ENCODE measurements around the gene REC8. TPM values are rescaled to one million over a fixed set of nuclear protein-coding genes. Genes with fewer than 3 reads are reported as not detected.

The REC8 gene, protein sequence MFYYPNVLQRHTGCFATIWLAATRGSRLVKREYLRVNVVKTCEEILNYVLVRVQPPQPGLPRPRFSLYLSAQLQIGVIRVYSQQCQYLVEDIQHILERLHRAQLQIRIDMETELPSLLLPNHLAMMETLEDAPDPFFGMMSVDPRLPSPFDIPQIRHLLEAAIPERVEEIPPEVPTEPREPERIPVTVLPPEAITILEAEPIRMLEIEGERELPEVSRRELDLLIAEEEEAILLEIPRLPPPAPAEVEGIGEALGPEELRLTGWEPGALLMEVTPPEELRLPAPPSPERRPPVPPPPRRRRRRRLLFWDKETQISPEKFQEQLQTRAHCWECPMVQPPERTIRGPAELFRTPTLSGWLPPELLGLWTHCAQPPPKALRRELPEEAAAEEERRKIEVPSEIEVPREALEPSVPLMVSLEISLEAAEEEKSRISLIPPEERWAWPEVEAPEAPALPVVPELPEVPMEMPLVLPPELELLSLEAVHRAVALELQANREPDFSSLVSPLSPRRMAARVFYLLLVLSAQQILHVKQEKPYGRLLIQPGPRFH
- 0.25 and 1.1 TPM in 2 replicates for total RNA-seq

DNA sequence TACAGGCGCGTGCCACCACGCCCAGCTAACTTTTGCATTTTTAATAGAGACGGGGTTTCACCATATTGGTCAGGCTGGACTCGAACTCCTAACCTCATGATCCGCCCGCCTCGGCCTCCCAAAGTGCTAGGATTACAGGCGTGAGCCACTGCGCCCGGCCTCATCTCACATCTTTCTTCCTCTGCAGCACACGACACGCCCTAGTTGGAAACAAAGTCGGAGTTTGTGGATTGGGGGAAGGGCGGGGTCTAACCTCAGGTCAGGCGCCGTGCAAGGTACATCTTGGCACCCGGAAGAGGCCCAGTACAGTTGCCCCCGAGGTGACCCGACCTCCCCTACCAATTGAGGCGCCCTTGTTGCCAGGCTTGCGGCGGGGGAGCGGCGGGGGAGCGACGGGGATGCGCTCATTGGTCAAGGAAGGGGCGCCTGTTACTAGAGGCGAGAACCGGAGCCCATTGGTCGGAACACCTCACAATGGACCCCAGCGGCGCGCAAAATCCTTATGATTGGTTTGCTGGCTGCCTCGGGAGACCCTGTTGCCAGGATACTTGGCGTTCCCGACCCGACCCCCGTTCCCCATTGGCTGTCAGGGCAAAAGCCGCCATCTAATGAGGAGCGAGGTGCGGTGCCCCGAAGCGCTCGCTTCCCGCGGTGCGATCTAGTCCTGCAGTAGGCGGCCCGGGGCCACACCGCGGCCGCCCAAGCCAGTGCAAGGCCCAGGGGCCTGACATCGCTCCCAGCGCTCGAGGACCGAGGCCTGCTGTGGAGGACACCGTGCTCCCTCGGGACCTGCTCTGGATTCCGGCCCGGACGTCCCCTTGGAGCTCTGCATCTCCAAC, at the start of gene REC8:
TSS of gene REC8 (plus strand) at position 659 of the 839 bp plus-strand sequence. CDS start 473 bp downstream, outside the sequence.

DNA sequence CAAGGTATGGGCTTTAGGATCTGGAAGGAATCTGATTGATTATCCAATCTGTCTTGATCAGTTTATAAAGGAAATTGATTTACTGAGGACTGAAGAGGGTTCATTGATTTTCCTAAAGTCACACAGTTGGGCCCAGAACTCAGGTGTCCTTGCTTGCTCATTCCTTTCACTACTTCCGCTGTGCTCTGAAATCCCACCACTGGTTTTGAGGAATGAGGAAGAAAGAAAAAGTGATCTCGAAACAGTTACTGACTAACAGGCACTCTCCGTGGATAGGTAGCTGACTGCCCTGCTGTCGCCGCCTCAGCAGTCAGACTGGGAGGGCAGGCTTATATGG, 41.5 kb upstream of the REC8 start, which contains the start of gene FITM1:
TSS of gene FITM1 (plus strand) at position 280 of the 337 bp plus-strand sequence. CDS start 905 bp downstream, outside the sequence.

DNA sequence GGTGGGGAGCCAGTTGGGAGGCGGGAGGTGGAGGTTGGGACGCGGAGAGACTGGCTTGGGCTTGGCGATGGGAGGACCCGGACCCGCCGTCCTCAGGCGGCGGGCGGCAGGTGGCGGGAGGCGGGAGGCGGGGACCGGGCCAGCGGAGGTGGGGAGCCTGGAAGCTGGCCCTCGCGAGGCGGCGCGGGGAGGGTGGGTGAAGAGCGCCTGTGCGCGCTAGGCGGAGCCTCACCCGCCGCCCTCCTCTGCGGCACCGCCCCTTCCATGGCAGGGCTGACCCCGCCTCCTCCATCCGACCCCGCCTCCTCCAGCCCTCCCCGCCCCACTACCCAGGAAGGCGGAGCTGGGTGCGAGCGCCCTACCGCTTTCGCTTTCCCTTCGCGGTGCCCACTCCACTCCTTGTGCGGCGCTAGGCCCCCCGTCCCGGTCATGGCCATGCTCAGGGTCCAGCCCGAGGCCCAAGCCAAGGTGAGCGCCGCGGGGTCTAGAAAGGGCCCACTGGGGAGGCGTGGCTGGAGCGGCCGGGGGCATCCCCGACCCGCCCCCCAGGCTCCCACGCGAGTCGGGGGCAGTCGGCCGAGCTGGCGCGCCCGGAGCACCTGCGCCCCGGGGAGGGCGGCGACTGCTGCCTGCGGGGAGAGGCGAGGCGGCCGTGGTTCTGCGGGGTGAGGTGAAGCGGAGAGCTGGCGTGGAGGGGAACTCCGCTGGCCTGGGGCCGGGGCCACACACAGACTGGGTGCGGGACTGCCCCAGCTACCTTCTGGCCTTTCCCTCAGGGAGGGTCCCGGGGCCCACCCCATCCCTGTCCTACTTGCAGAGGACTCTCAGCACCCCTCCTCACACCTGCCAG, 35.8 kb upstream of the REC8 start, which contains the start of gene PSME1:
TSS of gene PSME1 (plus strand) at position 361 of the 850 bp plus-strand sequence. CDS start at position 430, 69 bp downstream.

DNA sequence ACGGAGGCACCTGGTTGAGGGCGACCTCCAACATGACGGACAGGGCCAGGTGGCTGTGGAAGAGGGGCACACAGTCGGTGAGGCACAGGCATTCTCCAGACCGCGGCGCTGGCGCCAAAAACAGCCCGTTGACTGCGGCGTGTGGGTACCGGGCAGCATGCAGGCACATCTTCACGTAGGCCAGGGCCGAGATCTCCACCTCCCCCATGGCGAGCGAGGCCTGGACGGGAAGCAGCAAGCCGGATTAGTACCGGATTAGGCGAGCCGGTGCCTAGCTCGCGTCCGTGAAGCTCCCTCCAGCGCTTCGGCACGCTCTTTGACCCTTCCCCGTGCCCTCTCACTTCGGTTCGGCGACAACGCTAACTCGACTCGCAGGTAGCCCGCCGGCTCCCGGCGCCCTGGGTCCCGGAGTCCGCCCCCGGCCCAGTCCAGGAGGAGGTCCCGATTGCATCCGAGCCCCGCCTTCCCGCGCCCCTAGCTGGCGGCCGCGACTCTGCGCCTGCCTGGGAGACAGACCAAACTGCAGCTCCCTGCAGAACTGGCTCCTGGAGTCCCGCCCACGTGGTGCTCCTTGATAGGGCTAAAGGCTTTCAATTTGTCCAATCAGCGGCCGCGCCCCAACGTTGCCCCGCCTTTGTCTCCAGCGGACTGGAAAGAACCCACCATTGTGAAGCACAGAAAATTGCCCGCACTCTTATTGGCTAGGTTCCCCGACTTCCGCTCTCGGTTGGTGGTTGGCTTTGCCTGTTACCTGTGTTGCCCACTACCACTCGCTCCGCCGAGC, 30.6 kb upstream of the REC8 start, which contains the start of gene EMC9:
TSS of gene EMC9 (minus strand) at position 495 of the 784 bp plus-strand sequence. CDS start at position 208, 287 bp downstream.

DNA sequence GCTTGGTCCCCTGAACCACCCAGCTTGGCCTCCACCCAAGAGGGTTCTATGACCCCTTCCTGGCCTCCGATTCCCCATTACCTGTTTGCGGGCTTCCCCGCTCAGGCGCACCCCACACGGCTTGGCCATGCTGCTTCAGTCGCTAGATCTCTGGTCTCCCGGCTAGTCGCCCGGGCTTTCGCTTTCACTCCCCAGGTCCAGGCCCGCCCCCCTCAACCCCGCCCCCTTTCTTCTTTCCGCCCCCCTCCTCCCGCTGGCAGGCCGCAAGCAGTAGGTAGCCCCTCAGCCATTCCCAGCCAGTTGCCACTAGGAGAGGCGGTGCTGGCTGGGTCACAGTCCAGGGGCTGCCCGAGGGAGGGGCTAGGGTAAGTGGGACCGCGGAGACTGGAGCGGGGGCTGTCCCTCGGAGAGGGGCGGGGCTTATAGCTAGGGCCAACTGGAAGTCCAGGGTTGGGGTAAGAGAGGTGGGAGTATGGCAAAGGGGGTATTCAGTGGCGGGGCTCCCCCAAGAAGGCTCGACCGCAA, 25.4 kb upstream of the REC8 start, which contains the start of gene PSME2:
TSS of gene PSME2 (minus strand) at position 158 of the 525 bp plus-strand sequence. CDS start at position 129, 29 bp downstream.

DNA sequence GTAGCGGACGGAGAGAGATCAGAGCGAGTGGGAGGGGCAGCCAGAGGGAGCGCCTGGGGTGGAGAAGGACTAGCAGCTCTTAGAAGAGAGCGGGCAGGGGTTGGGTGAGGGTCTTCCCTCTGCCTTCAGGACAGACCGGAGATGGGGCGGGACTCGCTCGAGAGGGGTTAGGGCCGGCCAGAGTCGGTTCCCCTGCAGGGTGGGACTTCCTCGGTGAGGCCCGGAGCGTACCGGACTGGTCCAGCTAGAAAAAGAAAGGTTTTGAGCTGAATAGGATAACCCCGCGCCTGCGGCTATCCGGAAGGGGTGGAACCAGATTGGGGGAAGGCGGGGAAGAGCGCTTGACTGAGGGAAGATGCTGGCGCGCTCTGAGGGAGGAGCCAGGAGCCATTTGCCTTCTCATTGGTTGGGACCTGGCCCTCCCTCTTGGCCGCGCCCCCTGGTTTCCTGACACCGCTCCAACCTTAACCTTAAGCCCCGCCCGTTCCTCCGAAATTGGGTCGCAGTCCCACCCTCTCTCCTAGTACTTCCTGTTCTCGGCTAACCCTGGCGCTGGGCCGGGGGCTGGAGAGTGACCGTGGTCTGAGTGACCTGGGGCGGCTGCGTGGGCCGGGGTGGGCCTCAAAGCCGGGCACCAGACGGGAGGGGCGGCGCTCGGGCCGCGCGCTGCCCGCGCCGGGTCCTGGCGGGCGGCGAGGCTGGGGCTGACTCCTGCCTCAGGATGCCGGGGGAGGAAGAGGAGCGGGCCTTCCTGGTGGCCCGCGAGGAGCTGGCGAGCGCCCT, 24.7 kb upstream of the REC8 start, which contains the start of gene RNF31:
TSS of gene RNF31 (plus strand) at position 521 of the 783 bp plus-strand sequence. CDS start at position 722, 201 bp downstream.

DNA sequence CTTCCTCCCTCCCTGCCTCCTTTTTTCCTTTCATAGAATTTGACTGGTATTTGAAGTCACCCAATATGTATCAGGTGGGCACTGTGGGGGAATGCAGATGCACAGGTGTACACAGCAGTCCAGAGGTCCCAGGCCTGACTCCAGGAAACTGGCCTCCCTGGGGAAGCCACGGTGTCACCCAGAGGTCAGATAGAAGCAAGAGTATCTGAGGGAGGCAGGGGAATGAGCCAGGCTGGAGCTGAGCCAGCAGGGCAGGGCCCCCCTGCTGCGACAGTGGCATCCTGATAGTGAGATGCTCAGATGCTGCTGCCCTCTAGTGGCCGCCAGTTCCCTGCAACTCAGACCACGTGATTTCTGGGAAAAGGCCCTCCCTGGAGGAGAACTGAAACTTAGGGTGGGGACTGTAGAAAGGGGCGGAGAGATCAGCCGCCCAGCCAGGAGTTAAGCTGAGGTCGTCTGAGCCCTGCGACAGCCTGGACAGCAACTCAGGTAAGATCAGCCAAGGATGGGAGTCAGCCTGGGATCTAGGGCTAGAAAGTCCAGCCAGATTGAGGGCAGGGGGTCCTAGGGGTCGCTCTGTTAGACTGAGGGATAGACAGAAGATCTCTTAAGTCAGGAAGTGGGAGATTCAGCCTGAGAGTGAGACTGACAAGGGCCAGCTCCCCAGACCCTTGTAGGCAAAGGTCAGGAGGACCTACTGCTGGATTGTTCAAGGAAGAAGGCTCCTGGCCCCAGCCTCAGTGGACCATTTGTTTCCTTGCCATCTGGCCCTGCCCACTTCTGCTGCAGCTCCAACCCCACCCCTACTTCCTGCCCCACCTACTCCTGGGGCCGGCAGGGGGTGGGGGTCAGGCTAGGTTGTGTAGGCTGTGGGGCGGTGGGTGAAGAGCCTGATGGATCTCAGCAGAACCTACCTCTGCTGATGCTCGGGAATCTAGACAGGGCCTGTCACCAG, 10.8 kb upstream of the REC8 start, which contains the start of gene IRF9:
TSS of gene IRF9 (plus strand) at position 416 of the 955 bp plus-strand sequence. CDS start 880 bp downstream, outside the sequence.

DNA sequence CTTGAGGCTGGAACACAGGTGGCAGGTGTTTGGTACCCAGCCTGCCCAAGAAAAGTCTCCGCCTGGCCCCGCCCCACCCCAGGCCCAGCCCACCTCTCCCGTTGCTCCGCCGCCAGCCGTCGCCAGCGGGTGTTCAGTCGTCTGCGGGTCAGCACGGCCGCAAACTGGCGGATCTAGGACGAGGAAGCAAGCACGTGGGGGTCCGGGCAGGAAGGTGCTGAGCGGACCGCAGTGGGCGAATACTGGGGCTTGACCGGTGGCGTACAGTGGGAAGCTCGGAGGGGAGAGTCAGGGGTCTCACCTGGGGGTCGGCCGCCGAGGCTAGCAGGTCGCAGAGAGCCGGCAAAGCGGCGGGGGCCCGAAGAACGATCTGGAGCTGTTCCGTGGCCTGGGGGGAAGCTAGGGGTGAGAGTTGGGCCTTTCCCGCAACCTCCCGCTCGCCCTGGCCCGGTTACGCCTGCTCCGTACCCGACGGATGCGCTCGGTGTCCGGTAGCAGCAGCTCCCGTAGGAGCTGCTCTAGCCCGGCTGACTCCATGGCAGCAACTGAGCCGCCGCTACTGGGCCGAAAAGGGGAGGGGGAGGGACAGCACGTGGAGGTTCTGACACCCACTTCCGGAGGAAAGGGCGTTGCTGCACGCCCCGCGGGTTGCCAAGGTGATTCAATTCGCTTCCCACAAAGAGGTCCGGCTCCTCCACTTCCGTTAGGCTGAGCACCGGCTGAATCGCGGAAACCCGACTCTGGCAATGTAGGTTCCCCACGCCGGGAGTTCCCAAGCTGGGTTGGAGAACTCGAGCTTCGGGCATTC, 16.6 kb downstream of the REC8 start, which contains the start of gene IPO4:
TSS of gene IPO4 (minus strand) at position 566 of the 808 bp plus-strand sequence. CDS start at position 537, 29 bp downstream.

DNA sequence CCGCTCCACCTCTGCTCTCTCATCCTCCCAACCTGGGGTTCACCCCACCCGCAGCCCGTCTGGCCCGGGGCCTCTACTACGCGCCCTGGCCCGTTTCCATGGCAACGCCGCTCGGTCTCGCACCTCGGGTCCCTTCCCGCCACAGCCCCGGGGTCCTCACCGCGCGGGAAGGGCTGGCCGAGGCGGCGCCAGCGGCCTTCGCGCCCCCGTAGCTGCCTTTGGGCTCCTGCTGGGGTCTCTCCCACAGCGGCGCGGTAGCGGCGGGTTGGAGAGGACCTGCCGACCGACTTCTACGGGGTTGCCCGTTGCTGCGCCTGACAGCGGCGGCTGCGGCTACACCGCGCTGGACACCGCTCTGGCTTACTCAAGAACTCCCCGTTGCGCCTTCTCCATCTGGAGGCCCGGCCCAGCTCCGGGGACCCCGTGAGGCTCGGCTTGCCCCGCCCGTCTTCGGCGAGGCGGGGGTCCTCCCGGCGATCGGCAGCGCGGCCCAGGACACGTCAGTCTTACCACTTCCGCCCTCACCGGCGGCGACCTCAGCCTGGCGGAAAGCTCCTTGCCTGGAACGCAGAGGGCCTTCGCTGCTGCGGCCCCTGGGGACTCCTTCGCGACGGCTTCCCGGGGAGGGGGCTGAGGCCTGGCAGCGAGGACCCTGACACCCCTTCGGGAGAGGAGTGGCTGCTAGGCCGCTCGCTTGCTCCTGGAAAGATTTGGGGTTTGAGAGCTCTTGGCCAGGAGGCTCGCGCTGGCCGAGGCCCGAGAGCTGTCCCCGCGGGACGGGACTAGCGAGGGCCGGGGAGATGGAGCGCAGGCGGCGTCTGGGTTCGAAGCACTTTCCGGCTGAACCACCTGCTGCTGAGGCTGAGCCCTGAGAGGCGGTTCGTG, 23.5 kb downstream of the REC8 start, which contains the start of gene TM9SF1:
TSS of gene TM9SF1 (minus strand) at position 256 of the 885 bp plus-strand sequence. CDS start 422 bp downstream, outside the sequence.

DNA sequence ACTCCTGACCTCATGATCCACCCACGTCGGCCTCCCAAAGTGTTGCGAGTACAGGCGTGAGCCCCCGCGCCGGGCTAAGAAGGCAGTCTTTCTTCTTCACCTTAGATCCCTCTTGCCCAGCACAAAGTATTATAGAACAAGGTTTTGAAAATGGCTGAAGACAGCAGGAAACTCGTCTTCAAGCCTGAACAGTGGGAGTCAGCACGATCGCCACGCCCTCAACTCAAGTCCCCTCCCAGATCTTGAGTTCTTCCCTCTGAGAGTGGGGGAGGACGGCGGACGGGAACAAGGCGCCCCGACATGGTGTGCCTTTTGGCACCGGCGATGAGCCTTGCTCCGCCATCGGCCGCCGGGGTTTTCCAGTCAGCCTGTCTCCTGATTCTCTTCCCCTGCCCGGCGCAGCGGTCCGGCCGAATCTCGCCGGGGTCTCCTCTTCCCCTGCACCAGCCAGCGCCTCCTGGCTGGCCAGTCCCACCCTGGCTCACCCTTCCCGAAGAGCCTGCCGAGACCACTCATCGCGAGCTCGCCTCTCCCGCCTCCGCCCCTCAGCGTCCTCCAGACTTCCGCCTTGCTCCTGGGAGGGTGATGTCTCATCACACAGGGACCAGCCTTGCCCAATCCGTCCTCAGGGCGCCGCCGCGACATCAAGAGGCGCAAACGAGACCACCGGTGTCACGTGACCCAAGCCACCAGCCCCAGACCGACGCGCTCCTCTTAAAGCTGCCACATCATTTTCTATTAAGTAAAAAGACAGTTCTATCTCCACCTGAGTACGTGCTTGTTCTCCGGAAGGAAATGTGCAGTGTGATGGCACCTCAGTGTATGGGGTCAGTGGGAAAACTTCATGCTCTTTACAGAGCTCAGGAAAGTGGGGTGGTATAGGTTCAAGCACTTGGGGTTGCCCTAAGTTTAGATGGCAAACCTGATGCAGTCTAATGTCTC, 41.3 kb downstream of the REC8 start, which contains the start of gene CHMP4A:
TSS of gene CHMP4A (minus strand) at position 565 of the 942 bp plus-strand sequence. CDS start at position 516, 49 bp downstream.

DNA sequence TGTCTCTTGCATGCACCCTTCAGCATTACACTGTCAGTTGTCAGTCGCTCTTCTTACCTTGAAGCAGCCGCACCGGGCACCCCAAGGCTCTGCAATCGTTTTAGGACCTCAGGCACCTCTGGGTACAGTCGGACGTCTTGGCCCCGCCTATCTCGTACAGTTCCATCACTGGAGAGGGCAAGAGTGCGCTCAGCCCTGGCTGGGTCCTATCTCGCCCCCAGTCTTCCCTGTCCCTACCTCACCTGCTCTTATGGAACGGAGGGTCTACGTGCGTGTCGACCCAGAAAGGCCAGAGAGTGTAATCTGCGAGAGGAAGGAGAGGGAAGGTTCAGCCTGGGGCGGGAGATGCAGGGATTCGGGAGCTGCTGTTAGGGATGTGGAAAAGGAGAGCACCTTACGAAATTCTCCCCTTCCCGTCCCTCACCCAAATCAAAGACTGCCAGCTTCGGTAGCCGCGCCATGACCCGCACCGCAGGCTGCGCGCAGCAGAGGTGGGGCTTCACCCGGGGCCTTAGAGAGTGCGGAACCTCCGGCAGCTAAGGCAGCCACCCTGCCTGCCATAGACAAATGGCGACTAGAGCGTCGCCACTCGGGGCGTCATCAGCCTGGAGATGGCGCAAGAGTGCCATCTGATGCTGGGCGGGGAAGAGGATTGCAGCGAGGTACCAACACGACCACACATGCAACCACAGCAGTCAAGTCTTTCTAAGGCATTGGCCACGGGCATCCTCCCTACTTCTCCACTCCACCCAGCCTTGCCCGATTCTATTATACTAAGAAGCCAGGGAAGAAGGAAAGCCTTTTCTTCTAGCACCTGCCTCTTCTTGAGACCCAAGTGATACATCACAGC, 43.8 kb downstream of the REC8 start, which contains the start of gene MDP1:
TSS of gene MDP1 (minus strand) at position 572 of the 850 bp plus-strand sequence. CDS start at position 461, 111 bp downstream.

